ENCODE data around the gene GAS6.
"Not testable (repeated sequence)": the region's sequence is repeated elsewhere in the genome, so short reads cannot be mapped to it uniquely, and the experiment has no call there.

GAS6 gene

DNA sequence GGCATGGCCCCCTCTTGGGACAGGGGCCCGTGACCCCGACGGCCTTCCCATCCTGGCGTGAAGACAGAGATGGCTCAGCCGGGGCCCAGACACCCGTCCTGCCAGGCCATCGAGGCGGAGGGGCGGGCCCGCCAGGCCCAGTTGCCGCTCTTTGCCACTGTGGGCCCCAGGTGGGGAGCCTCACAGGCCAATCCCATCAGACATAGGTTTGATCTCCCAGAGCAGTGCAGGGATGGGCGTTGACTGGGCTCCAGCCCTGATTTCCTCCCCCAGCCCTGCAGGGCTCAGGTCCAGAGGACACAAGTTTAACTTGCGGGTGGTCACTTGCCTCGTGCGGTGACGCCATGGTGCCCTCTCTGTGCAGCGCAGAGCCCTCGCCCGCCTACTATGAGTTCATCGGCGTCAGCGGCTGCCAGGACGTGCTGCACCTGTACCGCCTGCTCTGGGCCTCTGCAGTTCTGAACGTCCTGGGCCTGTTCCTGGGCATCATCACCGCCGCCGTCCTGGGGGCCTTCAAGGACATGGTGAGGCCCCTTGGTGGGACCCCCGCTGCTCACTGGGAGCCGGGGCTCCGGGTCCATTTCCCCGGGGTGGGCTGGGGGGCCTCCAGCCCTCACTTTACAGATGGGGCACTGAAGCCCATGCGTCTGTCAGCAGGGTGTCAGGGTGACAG, 62.5 kb downstream of the GAS6 start:
- Histone ChIP-seq H3K27me3 (ENCODE audit: control insufficient read depth, insufficient read depth, low read length) (no peaks in the 10 kb centered on the region), H3K4me3 (ENCODE audit: low read depth, low read length) (no peak overlapping the region), H3K4me1 (ENCODE audit: control insufficient read depth, insufficient read depth, low read length) (no peaks in the 10 kb centered on the region)

DNA sequence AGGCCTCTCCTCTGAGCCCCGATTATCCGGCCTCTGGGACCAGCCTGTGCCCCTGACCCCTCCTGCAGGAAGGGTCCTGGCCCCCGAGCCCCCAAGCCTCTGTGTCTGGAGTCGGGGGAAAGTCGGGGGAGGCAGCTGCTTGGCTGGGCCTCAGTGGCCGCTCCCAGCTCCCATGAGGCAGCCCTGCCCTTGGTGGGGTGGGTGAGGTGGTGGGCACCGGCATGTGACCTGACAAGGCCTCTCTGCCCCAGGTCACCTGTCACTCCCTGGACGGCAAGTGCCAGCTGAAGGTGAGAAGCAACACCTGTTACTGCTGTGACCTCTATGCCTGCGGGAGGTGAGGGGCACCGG, 63.3 kb downstream of the GAS6 start:
- H3K27me3 ChIP-seq (ENCODE audit: control insufficient read depth, insufficient read depth, low read length), result no peaks in the 10 kb centered on the region
- no peak overlapping the region for H3K9ac ChIP-seq (ENCODE audit: low read depth, low read length)
- H3K4me1 ChIP-seq (ENCODE audit: control insufficient read depth, insufficient read depth, low read length), result no peaks in the 10 kb centered on the region
- H3K9me3 ChIP-seq (ENCODE audit: control insufficient read depth, insufficient read depth, low read length), result no peaks in the 10 kb centered on the region
- peaks cover 4% of the 10 kb centered on the region for H3K36me3 ChIP-seq (ENCODE audit: control insufficient read depth, insufficient read depth, low read length)
- no peak overlapping the region for H3K4me3 ChIP-seq (ENCODE audit: low read depth, low read length)

More for the DNA sequence above, 62.5 kb downstream of the GAS6 start:
- Histone ChIP-seq H3K9me3 (ENCODE audit: control insufficient read depth, insufficient read depth, low read length) (no peaks in the 10 kb centered on the region), H3K9ac (ENCODE audit: low read depth, low read length) (no peak overlapping the region), H3K36me3 (ENCODE audit: control insufficient read depth, insufficient read depth, low read length) (peaks cover 4% of the 10 kb centered on the region)

DNA sequence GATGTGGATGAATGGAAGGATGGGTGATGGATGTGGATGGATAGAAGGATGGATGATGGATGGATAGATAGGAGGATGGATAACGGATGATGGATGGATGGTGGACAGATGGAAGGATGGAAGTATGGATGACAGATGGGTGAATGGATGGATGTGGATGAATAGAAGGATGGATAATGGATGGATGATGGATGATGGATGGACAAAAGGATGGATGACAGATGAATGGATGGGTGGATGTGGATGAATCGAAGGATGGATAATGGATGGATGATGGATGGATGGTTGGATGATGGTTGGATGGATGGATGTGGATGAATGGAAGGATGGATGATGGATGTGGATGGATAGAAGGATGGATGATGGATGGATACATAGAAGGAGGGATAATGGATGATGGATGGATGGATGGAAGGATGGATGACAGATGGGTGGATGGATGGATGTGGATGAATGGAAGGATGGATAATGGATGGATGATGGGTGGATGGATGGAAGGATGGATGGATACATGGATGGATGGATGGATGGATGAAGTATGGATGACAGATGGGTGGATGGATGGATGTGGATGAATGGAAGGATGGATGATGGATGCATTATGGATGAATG, 65.6 kb downstream of the GAS6 start:
- Histone ChIP-seq H3K4me1 (ENCODE audit: control insufficient read depth, insufficient read depth, low read length) (no peaks in the 10 kb centered on the region), H3K9me3 (ENCODE audit: control insufficient read depth, insufficient read depth, low read length) (no peaks in the 10 kb centered on the region), H3K27me3 (ENCODE audit: control insufficient read depth, insufficient read depth, low read length) (no peaks in the 10 kb centered on the region), H3K9ac (ENCODE audit: low read depth, low read length) (no peak overlapping the region), H3K4me3 (ENCODE audit: low read depth, low read length) (no peak overlapping the region), H3K36me3 (ENCODE audit: control insufficient read depth, insufficient read depth, low read length) (peaks cover 6% of the 10 kb centered on the region)

DNA sequence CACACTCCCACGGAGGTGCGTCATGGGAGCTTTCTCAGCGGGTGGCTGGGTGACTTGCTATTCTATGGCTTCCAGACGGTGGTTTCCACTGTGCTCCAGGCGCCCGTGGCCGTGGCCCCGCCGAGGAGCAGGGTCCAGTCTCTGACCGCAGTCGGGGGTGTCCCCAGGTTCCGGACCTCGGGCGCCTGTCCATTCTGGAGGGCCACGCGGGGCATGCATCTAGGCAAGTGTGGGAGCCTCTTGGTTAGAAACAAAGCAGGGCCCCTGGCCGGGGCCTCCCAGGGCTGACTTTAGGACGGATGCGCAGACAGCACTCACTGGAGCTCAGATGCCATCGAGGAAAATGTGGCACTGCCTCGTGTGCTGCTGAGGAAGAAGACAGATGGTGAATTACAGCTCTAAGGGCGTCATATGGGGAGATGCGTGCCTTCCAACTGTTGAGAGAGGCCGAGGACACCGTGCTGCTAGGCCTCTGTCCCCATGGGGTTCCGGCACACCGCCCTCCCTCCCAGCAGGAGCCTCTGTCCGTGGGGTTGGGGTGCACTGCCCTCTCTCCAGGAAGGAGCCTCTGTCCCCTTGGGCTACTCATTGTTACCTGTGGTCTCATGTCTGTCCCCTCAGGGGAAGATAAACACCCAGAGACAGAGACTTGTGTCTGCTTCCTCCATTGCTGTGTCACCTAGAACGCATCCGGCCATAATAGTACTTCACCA, 66.8 kb downstream of the GAS6 start:
- Histone ChIP-seq H3K9ac (ENCODE audit: low read depth, low read length) (no peak overlapping the region), H3K9me3 (ENCODE audit: control insufficient read depth, insufficient read depth, low read length) (no peaks in the 10 kb centered on the region), H3K4me1 (ENCODE audit: control insufficient read depth, insufficient read depth, low read length) (no peaks in the 10 kb centered on the region), H3K27me3 (ENCODE audit: control insufficient read depth, insufficient read depth, low read length) (no peaks in the 10 kb centered on the region), H3K4me3 (ENCODE audit: low read depth, low read length) (no peak overlapping the region), H3K36me3 (ENCODE audit: control insufficient read depth, insufficient read depth, low read length) (peaks cover 6% of the 10 kb centered on the region)

DNA sequence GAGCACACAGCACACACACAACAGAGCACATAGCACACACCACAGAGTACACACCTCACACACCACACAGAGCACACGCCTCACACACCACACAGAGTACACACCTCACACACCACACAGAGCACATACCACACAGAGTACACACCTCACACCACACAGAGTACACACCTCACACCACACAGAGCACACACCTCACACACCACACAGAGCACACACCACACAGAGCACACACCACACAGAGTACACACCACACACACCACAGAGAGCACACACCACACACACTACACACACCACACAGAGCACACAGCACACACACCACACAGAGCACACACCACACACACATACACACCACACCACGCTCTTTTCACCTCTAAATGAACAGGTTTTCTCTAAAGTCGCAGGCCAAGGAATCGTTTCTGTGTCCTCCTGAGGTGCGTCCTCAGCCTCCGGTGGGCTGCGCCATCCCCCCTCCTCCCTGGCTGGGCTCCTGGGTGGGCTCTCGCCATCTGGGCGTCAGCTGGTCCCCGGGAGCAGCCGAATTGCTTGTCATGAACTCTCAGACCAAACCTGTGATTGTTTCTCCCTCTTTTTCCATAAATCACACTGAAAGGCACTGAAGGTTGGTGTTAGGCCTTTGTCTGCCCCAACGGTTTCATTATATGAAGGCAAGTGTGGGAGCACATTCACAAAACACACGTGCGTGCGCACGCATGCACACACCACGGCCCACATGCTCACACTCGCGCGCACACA, 67.5 kb downstream of the GAS6 start:
- H3K4me3 ChIP-seq (ENCODE audit: low read depth, low read length), result no peak overlapping the region
- H3K36me3 ChIP-seq (ENCODE audit: control insufficient read depth, insufficient read depth, low read length), result peaks cover 3% of the 10 kb centered on the region
- H3K4me1 ChIP-seq (ENCODE audit: control insufficient read depth, insufficient read depth, low read length), result no peaks in the 10 kb centered on the region
- no peaks in the 10 kb centered on the region for H3K9me3 ChIP-seq (ENCODE audit: control insufficient read depth, insufficient read depth, low read length)
- no peak overlapping the region for H3K9ac ChIP-seq (ENCODE audit: low read depth, low read length)
- H3K27me3 ChIP-seq (ENCODE audit: control insufficient read depth, insufficient read depth, low read length), result no peaks in the 10 kb centered on the region

- not testable (repeated sequence) for H3K4me3 ChIP-seq (ENCODE audit: low read depth, low read length); H3K9me3 ChIP-seq (ENCODE audit: control insufficient read depth, insufficient read depth, low read length); H3K4me1 ChIP-seq (ENCODE audit: control insufficient read depth, insufficient read depth, low read length); H3K27me3 ChIP-seq (ENCODE audit: control insufficient read depth, insufficient read depth, low read length); H3K9ac ChIP-seq (ENCODE audit: low read depth, low read length); H3K36me3 ChIP-seq (ENCODE audit: control insufficient read depth, insufficient read depth, low read length)
Observed at GRCh38 chr13:113795362-113795761, 68.5 kb downstream of the GAS6 start.

- H3K4me3 ChIP-seq (ENCODE audit: low read depth, low read length), result no peak overlapping the region
- H3K9me3 ChIP-seq (ENCODE audit: control insufficient read depth, insufficient read depth, low read length), result no peaks in the 10 kb centered on the region
- peaks cover 3% of the 10 kb centered on the region for H3K36me3 ChIP-seq (ENCODE audit: control insufficient read depth, insufficient read depth, low read length)
- H3K4me1 ChIP-seq (ENCODE audit: control insufficient read depth, insufficient read depth, low read length), result no peaks in the 10 kb centered on the region
- H3K9ac ChIP-seq (ENCODE audit: low read depth, low read length), result no peak overlapping the region
- H3K27me3 ChIP-seq (ENCODE audit: control insufficient read depth, insufficient read depth, low read length), result no peaks in the 10 kb centered on the region
Observed at GRCh38 chr13:113794764-113795173, 69.1 kb downstream of the GAS6 start.

GRCh38 chr13:113794086-113794485, 69.8 kb downstream of the GAS6 start:
- Histone ChIP-seq H3K4me1 (ENCODE audit: control insufficient read depth, insufficient read depth, low read length) (no peaks in the 10 kb centered on the region), H3K4me3 (ENCODE audit: low read depth, low read length) (no peak overlapping the region), H3K27me3 (ENCODE audit: control insufficient read depth, insufficient read depth, low read length) (no peaks in the 10 kb centered on the region), H3K9me3 (ENCODE audit: control insufficient read depth, insufficient read depth, low read length) (no peaks in the 10 kb centered on the region), H3K36me3 (ENCODE audit: control insufficient read depth, insufficient read depth, low read length) (peaks cover 3% of the 10 kb centered on the region), H3K9ac (ENCODE audit: low read depth, low read length) (no peak overlapping the region)

GRCh38 chr13:113793718-113794085, 70.2 kb downstream of the GAS6 start:
- Histone ChIP-seq H3K4me1 (ENCODE audit: control insufficient read depth, insufficient read depth, low read length) (no peaks in the 10 kb centered on the region), H3K27me3 (ENCODE audit: control insufficient read depth, insufficient read depth, low read length) (no peaks in the 10 kb centered on the region), H3K4me3 (ENCODE audit: low read depth, low read length) (no peak overlapping the region), H3K36me3 (ENCODE audit: control insufficient read depth, insufficient read depth, low read length) (peaks cover 3% of the 10 kb centered on the region), H3K9ac (ENCODE audit: low read depth, low read length) (no peak overlapping the region), H3K9me3 (ENCODE audit: control insufficient read depth, insufficient read depth, low read length) (no peaks in the 10 kb centered on the region)

- no peaks in the 10 kb centered on the region for H3K27me3 ChIP-seq (ENCODE audit: control insufficient read depth, insufficient read depth, low read length)
- no peak overlapping the region for H3K9ac ChIP-seq (ENCODE audit: low read depth, low read length)
- no peaks in the 10 kb centered on the region for H3K9me3 ChIP-seq (ENCODE audit: control insufficient read depth, insufficient read depth, low read length)
- no peaks in the 10 kb centered on the region for H3K4me1 ChIP-seq (ENCODE audit: control insufficient read depth, insufficient read depth, low read length)
- H3K4me3 ChIP-seq (ENCODE audit: low read depth, low read length), result no peak overlapping the region
- peaks cover 3% of the 10 kb centered on the region for H3K36me3 ChIP-seq (ENCODE audit: control insufficient read depth, insufficient read depth, low read length)
Observed at GRCh38 chr13:113792886-113793717, 70.8 kb downstream of the GAS6 start.

DNA sequence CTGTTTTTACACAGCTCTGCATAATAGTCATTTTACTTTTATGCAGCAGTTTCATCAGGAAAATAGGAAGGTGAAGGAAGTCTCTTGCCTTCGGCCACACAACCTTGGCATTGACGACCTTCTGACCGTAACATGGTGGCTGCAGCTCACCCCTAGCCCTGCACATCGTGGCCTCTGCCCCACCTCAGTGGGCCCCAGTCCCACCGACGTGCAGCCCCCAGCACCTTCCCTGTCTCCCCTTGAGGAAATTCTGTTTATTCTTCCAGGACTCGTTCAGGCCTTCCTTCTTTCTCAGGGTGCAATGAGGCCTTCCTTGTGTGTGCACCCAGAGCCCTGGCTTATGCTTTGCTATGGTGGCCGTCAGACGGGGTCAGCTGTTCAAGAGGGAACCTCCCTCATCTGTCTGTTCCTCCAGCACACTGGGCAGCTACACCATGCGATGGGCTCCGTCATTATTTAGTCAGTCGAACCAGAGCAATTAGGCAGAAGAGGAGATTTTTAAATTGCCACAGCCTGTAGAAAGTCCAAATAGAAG, 71.6 kb downstream of the GAS6 start:
- no peak overlapping the region for H3K9ac ChIP-seq (ENCODE audit: low read depth, low read length)
- no peaks in the 10 kb centered on the region for H3K9me3 ChIP-seq (ENCODE audit: control insufficient read depth, insufficient read depth, low read length)
- H3K27me3 ChIP-seq (ENCODE audit: control insufficient read depth, insufficient read depth, low read length), result no peaks in the 10 kb centered on the region
- H3K4me1 ChIP-seq (ENCODE audit: control insufficient read depth, insufficient read depth, low read length), result no peaks in the 10 kb centered on the region
- H3K4me3 ChIP-seq (ENCODE audit: low read depth, low read length), result no peak overlapping the region
- H3K36me3 ChIP-seq (ENCODE audit: control insufficient read depth, insufficient read depth, low read length), result peaks cover 3% of the 10 kb centered on the region
